Activated CD8-positive, alpha-beta T cell treated with anti-CD3 and anti-CD28 coated beads for 36 hours (primary cell): ENCODE data around the gene WSB1. TPM values are rescaled to one million over a fixed set of nuclear protein-coding genes. Genes with fewer than 3 reads are reported as not detected.

ENCODE experiments used
- ATAC-seq: fragments of 200-7000 bp; cut with Tn5 transposase; one replicate; pipeline ENCODE4 v1.10.0; 2021; ENCODE audit warnings: mild to moderate bottlenecking, moderate library complexity
- CTCF ChIA-PET: fragments of 350-600 bp; sonication (Branson Sonifier 250); formaldehyde crosslinking; loops from one replicate; lab custom pipeline; 2021; ENCODE audit warnings: antibody characterized with exemption; lab: Charles Lee
- POLR2A ChIA-PET: fragments of 350-600 bp; sonication (Branson Sonifier 250); formaldehyde crosslinking; loops from one replicate; lab custom pipeline; 2021; ENCODE audit warnings: antibody characterized with exemption; lab: Charles Lee
- DNase-seq: peaks from one replicate; pipeline ENCODE4 v3.0.0-alpha.2; 2020
- H3K27ac Mint-ChIP-seq: one replicate; pipeline ENCODE4 v1.8.0; 2021; ENCODE audit warnings: mild to moderate bottlenecking, mixed read lengths
- H3K27me3 Mint-ChIP-seq: one replicate; pipeline ENCODE4 v1.8.0; 2021; ENCODE audit warnings: mixed read lengths
- H3K36me3 Mint-ChIP-seq: one replicate; pipeline ENCODE4 v1.8.0; 2021; ENCODE audit warnings: low read depth, mixed read lengths
- H3K4me1 Mint-ChIP-seq: one replicate; pipeline ENCODE4 v1.8.0; 2021; ENCODE audit warnings: low read depth, mixed read lengths
- H3K4me3 Mint-ChIP-seq: one replicate; pipeline ENCODE4 v1.8.0; 2021; ENCODE audit warnings: mild to moderate bottlenecking, moderate library complexity, mixed read lengths
- H3K9me3 Mint-ChIP-seq: one replicate; pipeline ENCODE4 v1.8.0; 2021; ENCODE audit warnings: mixed read lengths
- intact Hi-C: fragments of 100-400 bp; cut with micrococcal nuclease; formaldehyde crosslinking; loops from one replicate; pipeline ENCODE4 v1.10.0; 2022
- total RNA-seq, 2 experiments: library from RNA; stranded (reverse); gene quantifications; one replicate each; pipeline ENCODE4 v1.2.3, GENCODE V29; 2021
- TF ChIP-seq, protein P1 (sequence below): fragments of 200-600 bp; IDR thresholded peaks from one replicate; pipeline ENCODE4 v1.8.0; 2022; ENCODE audit warnings: antibody characterized with exemption, mild to moderate bottlenecking

Gene WSB1
- total RNA-seq, 2 experiments from 2014 or later: 224 to 231 TPM

DNA sequence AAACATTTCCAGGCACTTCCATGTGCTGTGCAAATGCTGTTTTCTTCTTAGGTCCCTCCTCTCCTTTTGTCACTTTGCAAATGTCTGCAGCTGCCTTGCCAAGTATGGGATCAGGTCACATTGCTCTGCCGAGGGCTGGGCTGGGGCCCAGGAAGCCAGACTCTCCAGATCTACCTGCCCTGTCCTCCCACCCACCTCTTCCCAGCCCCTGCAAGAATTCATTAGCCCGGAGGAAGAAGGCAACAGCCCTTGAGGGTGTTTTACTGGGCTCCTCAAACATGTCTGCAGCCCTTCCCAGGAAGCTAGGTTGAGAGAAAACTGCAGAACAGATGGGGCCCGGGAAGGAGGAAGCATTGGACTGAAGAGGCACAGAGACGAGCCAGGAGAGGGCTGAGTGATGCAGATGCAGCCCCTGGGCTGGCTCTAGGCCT lies 47.1 kb downstream of the WSB1 start:
- POLR2A ChIA-PET: no interaction called here
- intact Hi-C loops: no loop called here

DNA sequence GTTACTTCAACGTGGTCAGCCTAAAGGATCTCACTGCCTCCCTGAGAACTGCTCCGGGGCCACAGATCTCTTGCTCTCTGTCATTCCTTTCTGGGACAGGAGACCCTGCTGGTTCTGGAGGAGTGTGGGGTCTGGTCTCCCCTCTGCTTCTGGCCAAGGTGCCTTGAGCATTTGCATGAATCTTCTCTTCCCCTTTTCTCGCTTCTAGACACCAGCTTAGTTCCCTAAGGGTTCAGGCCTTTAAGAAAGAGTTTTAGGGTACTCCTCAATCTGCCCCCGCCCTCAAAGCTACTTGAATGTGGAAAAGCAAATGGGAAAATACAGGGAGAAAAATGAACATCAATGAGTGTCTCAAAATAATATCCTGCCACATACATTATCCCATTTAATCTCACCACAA lies 48.1 kb downstream of the WSB1 start:
- Mint-ChIP-seq H3K4me1 (peaks cover 17% of the 10 kb centered on the region), H3K27me3 (peaks cover 5% of the 10 kb centered on the region), H3K27ac (no peak overlapping the region), H3K36me3 (no peaks in the 10 kb centered on the region), H3K4me3 (no peak overlapping the region), H3K9me3 (no peaks in the 10 kb centered on the region)
- POLR2A ChIA-PET: no interaction called here
- CTCF ChIA-PET: no interaction called here
- intact Hi-C loops: no loop called here
- ATAC-seq (no peak), DNase-seq (no peak)
- TF ChIP-seq, protein P1, sequence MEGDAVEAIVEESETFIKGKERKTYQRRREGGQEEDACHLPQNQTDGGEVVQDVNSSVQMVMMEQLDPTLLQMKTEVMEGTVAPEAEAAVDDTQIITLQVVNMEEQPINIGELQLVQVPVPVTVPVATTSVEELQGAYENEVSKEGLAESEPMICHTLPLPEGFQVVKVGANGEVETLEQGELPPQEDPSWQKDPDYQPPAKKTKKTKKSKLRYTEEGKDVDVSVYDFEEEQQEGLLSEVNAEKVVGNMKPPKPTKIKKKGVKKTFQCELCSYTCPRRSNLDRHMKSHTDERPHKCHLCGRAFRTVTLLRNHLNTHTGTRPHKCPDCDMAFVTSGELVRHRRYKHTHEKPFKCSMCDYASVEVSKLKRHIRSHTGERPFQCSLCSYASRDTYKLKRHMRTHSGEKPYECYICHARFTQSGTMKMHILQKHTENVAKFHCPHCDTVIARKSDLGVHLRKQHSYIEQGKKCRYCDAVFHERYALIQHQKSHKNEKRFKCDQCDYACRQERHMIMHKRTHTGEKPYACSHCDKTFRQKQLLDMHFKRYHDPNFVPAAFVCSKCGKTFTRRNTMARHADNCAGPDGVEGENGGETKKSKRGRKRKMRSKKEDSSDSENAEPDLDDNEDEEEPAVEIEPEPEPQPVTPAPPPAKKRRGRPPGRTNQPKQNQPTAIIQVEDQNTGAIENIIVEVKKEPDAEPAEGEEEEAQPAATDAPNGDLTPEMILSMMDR: no peak

More for the DNA sequence above, 47.1 kb downstream of the WSB1 start:
- Mint-ChIP-seq H3K36me3 (no peaks in the 10 kb centered on the region), H3K27ac (no peak overlapping the region), H3K9me3 (no peaks in the 10 kb centered on the region), H3K4me1 (peaks cover 10% of the 10 kb centered on the region), H3K4me3 (no peak overlapping the region), H3K27me3 (peaks cover 5% of the 10 kb centered on the region)
- ATAC-seq (no peak), DNase-seq (no peak)
- TF ChIP-seq, protein P1: no peak
- CTCF ChIA-PET: interaction anchor here (1.5 to 2.1 kb wide), 2 partner anchors 104 to 313 kb away, joined by 3 to 8 read pairs; no protein-coding TSS in a partner anchor

DNA sequence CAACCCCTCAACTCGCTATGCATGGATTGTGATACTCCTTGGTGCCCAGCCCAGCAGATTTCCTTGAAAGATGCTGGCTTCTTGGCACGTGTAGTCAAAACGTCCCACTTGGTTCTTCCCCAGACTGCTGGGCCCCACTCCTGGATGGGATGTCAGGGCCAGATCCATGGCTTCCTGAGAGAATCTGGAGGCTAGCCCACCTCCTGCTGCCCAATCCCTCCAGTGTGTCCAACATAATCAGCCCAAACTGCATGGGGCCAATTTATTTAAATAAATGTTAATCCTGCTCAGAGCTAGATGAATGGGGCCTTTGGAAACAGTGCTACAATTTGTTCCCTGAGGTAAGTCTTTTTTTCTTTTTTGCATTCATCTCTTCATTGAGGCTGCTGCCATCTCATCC lies 49.4 kb downstream of the WSB1 start:
- POLR2A ChIA-PET: no interaction called here
- Mint-ChIP-seq H3K27me3 (peaks cover 5% of the 10 kb centered on the region), H3K36me3 (no peaks in the 10 kb centered on the region), H3K4me3 (no peak overlapping the region), H3K9me3 (no peaks in the 10 kb centered on the region), H3K4me1 (peaks cover 22% of the 10 kb centered on the region), H3K27ac (no peak overlapping the region)
- intact Hi-C loops: no loop called here
- ATAC-seq (no peak), DNase-seq (no peak)
- CTCF ChIA-PET: interaction anchor here (0.9 to 2.4 kb wide), 4 partner anchors 107 to 260 kb away, joined by 3 to 9 read pairs (median 6); no protein-coding TSS in a partner anchor
- TF ChIP-seq, protein P1: no peak

DNA sequence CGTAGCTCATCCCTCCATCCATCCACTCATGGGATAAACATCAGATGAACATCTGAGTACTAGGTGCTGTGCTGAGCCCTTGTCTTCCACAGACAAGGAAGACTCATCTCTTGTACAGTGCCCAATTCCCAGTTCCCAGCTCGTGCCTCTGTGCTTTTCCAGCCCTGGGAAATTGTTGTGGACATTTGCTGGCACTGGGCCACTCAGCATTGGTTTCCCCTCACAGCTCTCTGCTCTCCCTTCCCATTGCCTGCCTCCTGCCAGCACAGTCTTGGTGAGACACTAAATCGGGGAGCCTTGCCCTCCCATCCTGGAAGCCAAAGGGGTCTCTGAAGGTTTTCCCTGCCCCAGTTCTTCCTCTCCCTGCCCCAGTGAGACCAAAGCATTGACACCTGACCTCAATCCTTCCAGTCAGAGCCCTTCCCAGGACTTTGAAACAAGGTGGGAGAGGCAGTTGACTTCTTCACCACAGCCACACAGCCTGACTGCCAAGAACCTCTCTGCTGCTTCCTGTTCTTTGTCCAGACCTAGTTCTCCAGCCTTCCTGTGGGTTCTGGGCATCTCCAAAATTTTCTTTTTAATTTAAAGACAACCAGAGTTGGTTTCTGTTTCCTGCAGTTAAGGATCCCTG lies 50.2 kb downstream of the WSB1 start:
- DNase-seq: no peak
- Mint-ChIP-seq H3K4me3 (no peak overlapping the region), H3K36me3 (no peaks in the 10 kb centered on the region), H3K27ac (no peak overlapping the region), H3K27me3 (peaks cover 5% of the 10 kb centered on the region), H3K9me3 (no peaks in the 10 kb centered on the region), H3K4me1 (peaks cover 23% of the 10 kb centered on the region)
- intact Hi-C loops: no loop called here
- POLR2A ChIA-PET: interaction anchor here (0.7 to 1.5 kb wide), 2 partner anchors 12 to 202 kb away, joined by 3 to 5 read pairs; no protein-coding TSS in a partner anchor
- ATAC-seq: no peak
- CTCF ChIA-PET: interaction anchor here (0.6 to 2.4 kb wide), 9 partner anchors 11 to 412 kb away, joined by 3 to 9 read pairs (median 4); no protein-coding TSS in a partner anchor
- TF ChIP-seq, protein P1: no peak
